Central memory CD8-positive, alpha-beta T cell (primary cell): ENCODE data around the gene AMIGO3.
"Not testable (repeated sequence)": the region's sequence is repeated elsewhere in the genome, so short reads cannot be mapped to it uniquely, and the experiment has no call there.

Experiments used
- ATAC-seq: fragments of 150-1000 bp; cut with Tn5 transposase; replicated peaks from 2 replicates; pipeline ENCODE4 v1.10.0; 2022; ENCODE audit warnings: mild to moderate bottlenecking, moderate FRiP score, moderate number of reproducible peaks; ENCODE audit not compliant: poor library complexity, severe bottlenecking; ENCODE audit errors: extremely low read depth
- DNase-seq, 2 donors: peaks; one replicate each; pipeline ENCODE4 v3.0.0; 2021; ENCODE audit warnings: low spot score in 2 of 2
- H3K27ac Mint-ChIP-seq: one replicate; pipeline ENCODE4 v1.8.0; 2022; ENCODE audit warnings: low read depth, mild to moderate bottlenecking, moderate library complexity, mixed read lengths
- H3K27me3 Mint-ChIP-seq: one replicate; pipeline ENCODE4 v1.8.0; 2022; ENCODE audit warnings: mixed read lengths
- H3K36me3 Mint-ChIP-seq: one replicate; pipeline ENCODE4 v1.8.0; 2022; ENCODE audit warnings: mild to moderate bottlenecking, moderate library complexity, mixed read lengths; ENCODE audit not compliant: insufficient read depth
- H3K4me1 Mint-ChIP-seq: one replicate; pipeline ENCODE4 v1.8.0; 2022; ENCODE audit warnings: mixed read lengths
- H3K4me3 Mint-ChIP-seq: one replicate; pipeline ENCODE4 v1.8.0; 2022; ENCODE audit warnings: mild to moderate bottlenecking, moderate library complexity, mixed read lengths
- H3K9me3 Mint-ChIP-seq: one replicate; pipeline ENCODE4 v1.8.0; 2022; ENCODE audit warnings: mixed read lengths

Gene AMIGO3

GRCh38 chr3:49701388-49702077 lies 18.0 kb downstream of the AMIGO3 start:
- DNase-seq (no peak), ATAC-seq (no peak)
- H3K4me3 Mint-ChIP-seq = no peak overlapping the region
- H3K27ac Mint-ChIP-seq = no peak overlapping the region
- H3K27me3 Mint-ChIP-seq = no peaks in the 10 kb centered on the region
- no peaks in the 10 kb centered on the region for H3K4me1 Mint-ChIP-seq
- H3K36me3 Mint-ChIP-seq = peaks cover 7% of the 10 kb centered on the region
- H3K9me3 Mint-ChIP-seq = no peaks in the 10 kb centered on the region

- H3K36me3 Mint-ChIP-seq = peaks cover 7% of the 10 kb centered on the region
- no peak overlapping the region for H3K4me3 Mint-ChIP-seq
- no peaks in the 10 kb centered on the region for H3K27me3 Mint-ChIP-seq
- no peak for ATAC-seq
- no peak overlapping the region for H3K27ac Mint-ChIP-seq
- H3K4me1 Mint-ChIP-seq = no peaks in the 10 kb centered on the region
- no peak for DNase-seq
- H3K9me3 Mint-ChIP-seq = no peaks in the 10 kb centered on the region
Measured at GRCh38 chr3:49700453-49701128, 18.9 kb downstream of the AMIGO3 start.

- no peak for DNase-seq
- no peak for ATAC-seq
- peaks cover 7% of the 10 kb centered on the region for H3K36me3 Mint-ChIP-seq
- H3K27me3 Mint-ChIP-seq = no peaks in the 10 kb centered on the region
- H3K27ac Mint-ChIP-seq = no peak overlapping the region
- no peaks in the 10 kb centered on the region for H3K9me3 Mint-ChIP-seq
- no peaks in the 10 kb centered on the region for H3K4me1 Mint-ChIP-seq
- no peak overlapping the region for H3K4me3 Mint-ChIP-seq
Measured at GRCh38 chr3:49700014-49700413, 19.5 kb downstream of the AMIGO3 start.

GRCh38 chr3:49699281-49699979 lies 20.1 kb downstream of the AMIGO3 start:
- H3K36me3 Mint-ChIP-seq = peaks cover 7% of the 10 kb centered on the region
- H3K4me3 Mint-ChIP-seq = no peak overlapping the region
- no peak overlapping the region for H3K27ac Mint-ChIP-seq
- H3K4me1 Mint-ChIP-seq = no peaks in the 10 kb centered on the region
- H3K27me3 Mint-ChIP-seq = no peaks in the 10 kb centered on the region
- ATAC-seq (no peak), DNase-seq (no peak)
- H3K9me3 Mint-ChIP-seq = no peaks in the 10 kb centered on the region

- not testable (repeated sequence) for H3K9me3 Mint-ChIP-seq, DNase-seq, ATAC-seq, H3K27me3 Mint-ChIP-seq, H3K27ac Mint-ChIP-seq, H3K4me3 Mint-ChIP-seq, H3K36me3 Mint-ChIP-seq
- H3K4me1 Mint-ChIP-seq = peaks cover 25% of the 10 kb centered on the region
Measured at GRCh38 chr3:49695350-49696015, 24.0 kb downstream of the AMIGO3 start.

GRCh38 chr3:49694409-49695070 lies 24.9 kb downstream of the AMIGO3 start:
- H3K27ac Mint-ChIP-seq, H3K36me3 Mint-ChIP-seq: not testable (repeated sequence)

GRCh38 chr3:49691481-49691880 lies 28.0 kb downstream of the AMIGO3 start:
- H3K36me3 Mint-ChIP-seq = peaks cover 13% of the 10 kb centered on the region
- not testable (repeated sequence) for H3K27ac Mint-ChIP-seq, ATAC-seq, H3K9me3 Mint-ChIP-seq, H3K27me3 Mint-ChIP-seq, DNase-seq
- H3K4me3 Mint-ChIP-seq = peak overlapping the region; percentile 97
- H3K4me1 Mint-ChIP-seq = peaks cover 43% of the 10 kb centered on the region

More at GRCh38 chr3:49694409-49695070, 24.9 kb downstream of the AMIGO3 start:
- ATAC-seq, H3K9me3 Mint-ChIP-seq, DNase-seq, H3K27me3 Mint-ChIP-seq, H3K4me3 Mint-ChIP-seq: not testable (repeated sequence)
- peaks cover 34% of the 10 kb centered on the region for H3K4me1 Mint-ChIP-seq

- Mint-ChIP-seq H3K4me3 (peak overlapping the region; percentile 97), H3K36me3 (peaks cover 13% of the 10 kb centered on the region), H3K4me1 (peaks cover 43% of the 10 kb centered on the region)
- not testable (repeated sequence) for H3K9me3 Mint-ChIP-seq, ATAC-seq, DNase-seq, H3K27me3 Mint-ChIP-seq, H3K27ac Mint-ChIP-seq
Measured at GRCh38 chr3:49690856-49691255, 28.6 kb downstream of the AMIGO3 start.

GRCh38 chr3:49689908-49690624 lies 29.4 kb downstream of the AMIGO3 start:
- peaks cover 43% of the 10 kb centered on the region for H3K4me1 Mint-ChIP-seq
- peak overlapping the region; percentile 98 for H3K27ac Mint-ChIP-seq
- H3K4me3 Mint-ChIP-seq = peak overlapping the region; percentile 97
- DNase-seq, H3K27me3 Mint-ChIP-seq, H3K9me3 Mint-ChIP-seq: not testable (repeated sequence)
- peaks cover 13% of the 10 kb centered on the region for H3K36me3 Mint-ChIP-seq
- ATAC-seq = peak; percentile 3

- H3K27ac Mint-ChIP-seq = peak within 1 kb of the TSS; percentile 98
- no peaks in the 10 kb centered on the region for H3K27me3 Mint-ChIP-seq
- no peaks in the 10 kb centered on the region for H3K9me3 Mint-ChIP-seq
- DNase-seq (peak; percentile 87 to 89), ATAC-seq (peak; percentile 80)
- peaks cover 43% of the 10 kb centered on the region for H3K4me1 Mint-ChIP-seq
- peak within 1 kb of the TSS; percentile 97 for H3K4me3 Mint-ChIP-seq
- H3K36me3 Mint-ChIP-seq = peaks cover 13% of the 10 kb centered on the region
Measured at GRCh38 chr3:49689046-49689907, 30.2 kb downstream of the AMIGO3 start, which contains the start of the genes MST1 and RNF123. Gene MST1, minus strand, starts transcription at chr3:49689474. Its CDS starts 783 bp downstream, at chr3:49688691. Gene RNF123, plus strand, starts transcription at chr3:49689557. Its CDS starts 1,609 bp downstream, at chr3:49691166.
